SW 1271 (cell line): Measurements from ENCODE around the gene ST3GAL5.

Source experiments
- DNase-seq, 2 experiments: peaks; one replicate each; lab custom pipeline; 2025; lab: John Stamatoyannopoulos, UW

ST3GAL5 gene

DNA sequence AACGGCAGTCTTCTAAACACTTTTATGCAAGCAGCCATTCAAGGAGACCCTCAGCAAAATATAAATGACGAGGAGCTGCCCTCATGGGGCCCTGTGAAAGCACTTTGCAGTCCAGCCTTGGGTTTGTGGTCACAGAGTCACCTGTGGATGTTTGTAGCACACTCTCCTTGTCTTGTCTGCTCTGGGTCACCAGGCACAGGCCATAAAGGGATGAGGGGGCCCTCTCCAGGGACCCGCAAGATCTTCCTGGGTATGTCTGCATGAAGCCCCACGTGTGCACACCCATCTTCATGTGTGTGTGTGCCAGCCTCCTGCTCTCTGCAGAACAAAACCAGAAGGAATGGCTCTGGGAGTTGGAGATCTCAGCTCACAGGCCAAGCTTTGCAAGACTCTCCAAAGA lies 98.8 kb downstream of the ST3GAL5 start:
- no peak for DNase-seq

DNA sequence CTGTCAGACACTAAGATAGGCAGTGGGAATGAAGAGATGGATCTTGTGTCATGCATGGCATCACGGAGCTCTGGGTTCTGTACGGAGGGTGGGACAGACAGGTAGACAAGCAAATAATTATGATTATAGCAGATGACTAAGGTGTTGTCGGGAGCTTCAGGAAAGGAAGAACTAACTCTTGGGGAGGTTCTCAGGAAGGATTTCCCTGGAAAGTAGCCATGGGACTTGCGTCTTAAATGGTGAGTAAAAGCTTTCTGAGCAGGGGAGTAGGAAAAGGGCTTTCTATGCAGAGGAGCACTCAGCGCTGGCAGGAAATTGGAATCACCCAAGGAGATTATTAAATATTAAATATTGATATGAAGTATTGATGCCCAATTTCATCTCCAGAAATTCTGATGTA lies 99.5 kb downstream of the ST3GAL5 start:
- no peak for DNase-seq

DNA sequence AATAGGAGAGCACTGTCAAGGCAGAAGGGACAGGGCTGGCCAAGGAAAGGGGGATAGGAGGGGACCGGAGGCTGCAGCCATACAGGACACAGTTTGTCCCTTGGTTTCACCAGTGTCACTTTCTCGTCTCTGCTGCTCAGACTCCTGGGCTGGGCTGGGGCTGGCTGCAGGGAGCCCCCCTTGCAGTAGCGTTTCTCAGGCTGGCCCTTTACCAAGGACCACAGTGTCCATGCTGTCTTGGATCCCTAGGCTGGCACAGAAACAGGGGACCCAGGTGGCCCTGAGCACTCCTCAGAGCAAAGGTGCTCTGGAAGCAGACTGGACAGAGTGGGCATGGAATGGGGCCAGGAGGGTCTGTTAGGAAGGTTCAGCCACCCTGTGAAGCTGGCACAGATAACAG lies 100.2 kb downstream of the ST3GAL5 start:
- DNase-seq, result no peak

DNA sequence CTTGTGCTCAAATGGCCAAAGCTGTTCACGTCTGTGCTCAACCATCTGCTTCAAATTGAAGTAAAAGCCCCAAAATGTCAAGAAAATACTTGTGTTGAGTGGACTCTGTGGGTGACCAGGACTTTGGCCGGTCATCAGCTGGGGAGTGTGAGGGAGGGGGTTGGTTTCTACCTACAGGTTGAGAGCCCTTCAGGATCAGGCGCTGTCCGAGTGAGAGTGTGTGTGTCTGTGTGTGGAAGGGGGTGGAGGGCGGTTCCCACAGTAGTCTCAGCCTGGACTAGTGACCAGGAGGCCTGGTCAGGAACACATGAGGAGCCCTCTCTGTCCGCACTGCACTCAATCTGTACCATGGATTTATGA lies 100.8 kb downstream of the ST3GAL5 start:
- no peak for DNase-seq

DNA sequence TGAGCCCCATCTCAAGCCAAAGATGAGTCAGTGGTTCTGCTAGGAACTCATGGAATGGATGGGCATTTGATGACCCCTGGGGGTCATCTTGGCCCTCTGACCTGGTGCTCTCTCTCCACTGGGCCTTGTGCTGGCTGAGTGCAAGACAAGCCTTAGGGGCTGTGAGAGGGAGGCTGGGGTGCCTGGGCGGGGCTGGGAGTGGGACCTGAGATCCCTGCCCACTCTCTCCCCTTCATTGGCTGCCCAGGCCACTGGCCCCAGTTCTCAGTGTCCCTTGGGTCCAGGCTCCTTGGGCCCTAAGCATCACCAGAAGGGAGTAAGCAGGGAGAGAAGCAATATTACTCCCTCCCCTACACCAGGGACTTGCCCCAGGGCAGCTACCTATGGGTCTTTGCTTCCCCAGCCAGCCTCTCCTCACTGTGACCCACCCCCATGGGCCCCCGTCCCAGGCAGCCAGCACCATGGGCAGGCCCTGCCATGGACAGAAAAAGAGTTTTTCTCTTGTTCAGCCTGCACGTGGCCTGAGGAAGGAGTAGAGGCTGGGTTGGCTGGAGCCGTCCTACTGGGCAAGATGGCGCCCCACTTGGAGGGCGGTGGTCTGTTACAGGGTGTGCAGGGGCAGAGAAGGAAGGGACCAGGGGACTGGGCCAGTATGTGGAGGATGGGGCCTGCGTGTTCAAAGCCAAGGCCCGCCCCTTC lies 101.4 kb downstream of the ST3GAL5 start:
- DNase-seq, result no peak
